WI38 (cell line): ENCODE measurements around the gene ZNF775.

Source experiments
- H3K4me3 ChIP-seq: 2 replicates; pipeline ENCODE4 v1.5.1; 2011; ENCODE audit warnings: low read depth, mild to moderate bottlenecking, control low read depth, low read length
- TF ChIP-seq, protein P1 (sequence below): IDR thresholded peaks from 2 replicates; pipeline ENCODE4 v1.5.1; 2012; ENCODE audit warnings: low read depth, mild to moderate bottlenecking, control low read depth, low read length

The ZNF775 gene

DNA sequence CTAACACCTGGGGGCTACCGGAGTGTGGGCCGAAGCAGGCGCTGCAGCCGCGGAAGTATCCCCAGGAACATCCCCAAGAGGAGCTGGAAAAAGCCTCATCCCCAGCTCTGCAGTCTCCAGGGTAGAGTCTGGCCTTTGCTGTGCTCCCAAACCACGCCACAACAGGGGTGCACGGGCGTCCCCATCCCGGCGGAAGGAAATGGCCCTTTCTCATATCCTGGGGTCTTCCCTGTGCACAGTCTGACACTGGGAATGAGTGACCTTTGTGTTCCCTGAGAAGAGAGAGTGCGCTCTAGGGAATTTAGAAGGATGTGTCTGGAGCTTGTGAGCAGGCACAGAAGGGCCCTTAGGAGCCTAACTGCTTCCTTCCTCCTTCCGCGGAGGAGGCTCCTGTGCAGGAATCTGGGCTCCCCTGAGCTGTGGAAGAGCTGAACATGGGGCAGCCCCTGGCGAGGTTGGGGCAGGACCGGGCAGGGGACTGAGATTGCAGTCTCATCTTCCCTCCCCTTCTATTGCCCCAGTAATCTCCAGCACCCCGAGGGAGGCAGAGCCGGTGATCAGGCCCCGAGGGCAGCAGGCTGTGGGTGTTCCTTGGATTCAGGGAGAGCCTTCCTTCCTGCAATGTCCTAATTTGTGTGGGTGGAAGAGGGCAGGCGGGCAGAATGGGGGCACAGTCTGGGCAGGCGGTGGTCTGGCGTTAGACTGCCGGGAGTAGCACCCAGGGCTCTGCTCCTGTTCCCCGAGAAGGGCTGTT is 9.2 kb upstream of the ZNF775 start:
- TF ChIP-seq, protein P1, sequence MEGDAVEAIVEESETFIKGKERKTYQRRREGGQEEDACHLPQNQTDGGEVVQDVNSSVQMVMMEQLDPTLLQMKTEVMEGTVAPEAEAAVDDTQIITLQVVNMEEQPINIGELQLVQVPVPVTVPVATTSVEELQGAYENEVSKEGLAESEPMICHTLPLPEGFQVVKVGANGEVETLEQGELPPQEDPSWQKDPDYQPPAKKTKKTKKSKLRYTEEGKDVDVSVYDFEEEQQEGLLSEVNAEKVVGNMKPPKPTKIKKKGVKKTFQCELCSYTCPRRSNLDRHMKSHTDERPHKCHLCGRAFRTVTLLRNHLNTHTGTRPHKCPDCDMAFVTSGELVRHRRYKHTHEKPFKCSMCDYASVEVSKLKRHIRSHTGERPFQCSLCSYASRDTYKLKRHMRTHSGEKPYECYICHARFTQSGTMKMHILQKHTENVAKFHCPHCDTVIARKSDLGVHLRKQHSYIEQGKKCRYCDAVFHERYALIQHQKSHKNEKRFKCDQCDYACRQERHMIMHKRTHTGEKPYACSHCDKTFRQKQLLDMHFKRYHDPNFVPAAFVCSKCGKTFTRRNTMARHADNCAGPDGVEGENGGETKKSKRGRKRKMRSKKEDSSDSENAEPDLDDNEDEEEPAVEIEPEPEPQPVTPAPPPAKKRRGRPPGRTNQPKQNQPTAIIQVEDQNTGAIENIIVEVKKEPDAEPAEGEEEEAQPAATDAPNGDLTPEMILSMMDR: no peak
- peak overlapping the region; percentile 80 for H3K4me3 ChIP-seq

DNA sequence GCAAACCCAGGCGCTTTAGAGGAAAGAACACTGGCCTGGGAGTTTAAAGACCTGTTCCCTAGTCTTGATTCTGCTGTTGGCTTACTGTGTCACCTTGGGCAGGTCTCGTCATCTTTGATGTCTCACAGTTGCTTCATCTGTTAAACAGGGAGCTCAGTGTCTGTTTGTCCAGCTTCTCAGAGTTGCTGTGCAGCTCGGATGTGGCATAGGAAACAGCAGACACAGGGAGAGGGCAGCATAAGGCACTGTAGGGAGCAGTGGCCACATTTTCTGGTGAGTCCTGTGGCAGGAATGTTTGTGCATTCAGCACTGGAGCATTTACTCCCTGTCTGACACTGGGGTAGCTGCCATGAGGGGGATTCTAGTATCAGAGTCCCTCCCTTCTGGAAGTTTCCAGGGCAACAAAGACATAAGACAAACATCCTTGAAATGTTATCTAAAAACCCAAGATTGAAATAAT is 8.5 kb upstream of the ZNF775 start:
- TF ChIP-seq, protein P1: no peak
- no peak overlapping the region for H3K4me3 ChIP-seq

DNA sequence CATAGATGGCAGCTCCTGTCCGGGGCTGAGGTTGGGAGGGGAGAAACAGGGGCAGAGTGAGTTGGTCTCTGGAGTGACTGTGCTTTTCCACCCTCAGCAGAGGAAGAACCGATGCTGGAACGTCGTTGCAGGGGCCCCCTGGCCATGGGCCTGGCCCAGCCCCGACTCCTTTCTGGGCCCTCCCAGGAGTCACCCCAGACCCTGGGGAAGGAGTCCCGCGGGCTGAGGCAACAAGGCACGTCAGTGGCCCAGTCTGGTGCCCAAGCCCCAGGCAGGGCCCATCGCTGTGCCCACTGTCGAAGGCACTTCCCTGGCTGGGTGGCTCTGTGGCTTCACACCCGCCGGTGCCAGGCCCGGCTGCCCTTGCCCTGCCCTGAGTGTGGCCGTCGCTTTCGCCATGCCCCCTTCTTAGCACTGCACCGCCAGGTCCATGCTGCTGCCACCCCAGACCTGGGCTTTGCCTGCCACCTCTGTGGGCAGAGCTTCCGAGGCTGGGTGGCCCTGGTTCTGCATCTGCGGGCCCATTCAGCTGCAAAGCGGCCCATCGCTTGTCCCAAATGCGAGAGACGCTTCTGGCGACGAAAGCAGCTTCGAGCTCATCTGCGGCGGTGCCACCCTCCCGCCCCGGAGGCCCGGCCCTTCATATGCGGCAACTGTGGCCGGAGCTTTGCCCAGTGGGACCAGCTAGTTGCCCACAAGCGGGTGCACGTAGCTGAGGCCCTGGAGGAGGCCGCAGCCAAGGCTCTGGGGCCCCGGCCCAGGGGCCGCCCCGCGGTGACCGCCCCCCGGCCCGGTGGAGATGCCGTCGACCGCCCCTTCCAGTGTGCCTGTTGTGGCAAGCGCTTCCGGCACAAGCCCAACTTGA is 7.8 kb upstream of the ZNF775 start:
- TF ChIP-seq, protein P1: no peak
- no peak overlapping the region for H3K4me3 ChIP-seq

DNA sequence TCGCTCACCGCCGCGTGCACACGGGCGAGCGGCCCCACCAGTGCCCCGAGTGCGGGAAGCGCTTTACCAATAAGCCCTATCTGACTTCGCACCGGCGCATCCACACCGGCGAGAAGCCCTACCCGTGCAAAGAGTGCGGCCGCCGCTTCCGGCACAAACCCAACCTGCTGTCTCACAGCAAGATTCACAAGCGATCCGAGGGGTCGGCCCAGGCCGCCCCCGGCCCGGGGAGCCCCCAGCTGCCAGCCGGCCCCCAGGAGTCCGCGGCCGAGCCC is 7.2 kb upstream of the ZNF775 start:
- H3K4me3 ChIP-seq: no peak overlapping the region
- TF ChIP-seq, protein P1: no peak

DNA sequence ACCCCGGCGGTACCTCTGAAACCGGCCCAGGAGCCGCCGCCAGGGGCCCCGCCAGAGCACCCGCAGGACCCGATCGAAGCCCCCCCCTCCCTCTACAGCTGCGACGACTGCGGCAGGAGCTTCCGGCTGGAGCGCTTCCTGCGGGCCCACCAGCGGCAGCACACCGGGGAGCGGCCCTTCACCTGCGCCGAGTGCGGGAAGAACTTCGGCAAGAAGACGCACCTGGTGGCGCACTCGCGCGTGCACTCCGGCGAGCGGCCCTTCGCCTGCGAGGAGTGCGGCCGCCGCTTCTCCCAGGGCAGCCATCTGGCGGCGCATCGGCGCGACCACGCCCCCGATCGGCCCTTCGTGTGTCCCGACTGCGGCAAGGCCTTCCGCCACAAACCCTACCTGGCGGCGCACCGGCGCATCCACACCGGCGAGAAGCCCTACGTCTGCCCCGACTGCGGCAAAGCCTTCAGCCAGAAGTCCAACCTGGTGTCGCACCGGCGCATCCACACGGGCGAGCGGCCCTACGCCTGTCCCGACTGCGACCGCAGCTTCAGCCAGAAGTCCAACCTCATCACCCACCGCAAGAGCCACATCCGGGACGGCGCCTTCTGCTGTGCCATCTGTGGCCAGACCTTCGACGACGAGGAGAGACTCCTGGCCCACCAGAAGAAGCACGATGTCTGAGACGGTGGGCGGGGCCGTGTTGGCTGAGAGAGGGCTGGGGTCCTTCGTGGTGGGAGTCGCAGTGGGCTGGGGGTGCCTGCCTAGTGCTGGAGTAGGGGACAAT is 6.7 kb upstream of the ZNF775 start:
- no peak overlapping the region for H3K4me3 ChIP-seq
- TF ChIP-seq, protein P1: no peak

DNA sequence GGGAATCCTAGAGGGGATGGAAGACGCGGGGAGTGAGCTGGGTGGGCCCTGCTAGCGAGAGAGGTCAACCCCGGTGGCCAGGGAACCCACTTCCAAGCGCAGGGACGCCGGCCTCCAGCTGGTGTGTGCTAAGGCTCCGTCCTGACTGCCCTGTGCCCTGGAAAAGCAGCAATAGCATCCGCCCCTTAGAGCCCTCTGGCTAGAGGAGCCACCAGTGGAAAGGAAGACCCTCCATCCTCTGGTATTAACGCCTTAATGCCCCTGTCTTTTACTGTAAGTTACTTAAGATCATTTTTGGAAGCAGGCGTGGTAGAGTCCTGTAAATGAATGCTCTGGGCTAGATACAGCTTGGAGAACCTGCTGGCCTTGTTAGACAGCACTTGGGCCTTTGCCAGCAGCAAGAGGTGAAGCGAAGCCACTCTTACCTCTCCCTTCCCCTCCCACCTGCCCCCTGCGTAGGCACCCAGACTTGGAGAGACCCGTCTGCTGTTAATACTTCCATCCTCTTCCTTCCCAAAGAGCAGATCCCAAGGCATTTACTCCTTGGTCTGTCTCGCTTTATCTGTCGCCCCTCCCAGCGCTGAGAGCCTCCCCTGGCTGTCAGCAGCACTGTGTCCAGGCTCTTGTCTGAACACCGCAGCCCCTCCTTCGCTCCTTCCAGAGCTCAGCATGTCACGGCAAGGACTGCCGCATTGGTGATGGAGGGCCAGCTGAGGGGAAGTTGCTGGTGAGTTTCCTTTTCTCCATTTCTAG is 5.9 kb upstream of the ZNF775 start:
- no peak overlapping the region for H3K4me3 ChIP-seq
- TF ChIP-seq, protein P1: no peak
